Colonic mucosa (tissue), 4 donors: ENCODE measurements around the gene PACS1. TPM values are rescaled to one million over a fixed set of nuclear protein-coding genes. Genes with fewer than 3 reads are reported as not detected.

ENCODE experiments used
- DNase-seq: peaks from one replicate; pipeline ENCODE4 v3.0.0-alpha.2; 2020
- H3K27ac ChIP-seq: fragments of 200-600 bp; one replicate; pipeline ENCODE4 v1.8.0; 2021
- H3K27me3 ChIP-seq: fragments of 200-600 bp; one replicate; pipeline ENCODE4 v1.8.0; 2021
- H3K36me3 ChIP-seq: fragments of 200-600 bp; one replicate; pipeline ENCODE4 v1.8.0; 2021
- H3K4me1 ChIP-seq: fragments of 200-600 bp; one replicate; pipeline ENCODE4 v1.8.0; 2021; ENCODE audit warnings: mild to moderate bottlenecking
- H3K4me3 ChIP-seq: fragments of 200-600 bp; one replicate; pipeline ENCODE4 v1.8.0; 2021
- H3K9ac ChIP-seq, 2 donors: one replicate each; pipeline ENCODE4 v1.7.0; 2013; ENCODE audit warnings: control low read depth in 2 of 2, low read depth in 2 of 2, low read length in 2 of 2
- H3K9me3 ChIP-seq: fragments of 200-600 bp; one replicate; pipeline ENCODE4 v1.8.0; 2021
- CTCF ChIP-seq: fragments of 200-600 bp; IDR thresholded peaks from one replicate; pipeline ENCODE4 v1.8.0; 2022; ENCODE audit warnings: antibody characterized with exemption, mild to moderate bottlenecking
- intact Hi-C: fragments of 100-400 bp; cut with DNase I; formaldehyde crosslinking; loops from one replicate; pipeline ENCODE4 v1.14.1; 2022
- total RNA-seq, 2 donors: library from RNA; stranded (reverse); fragmentation: NEBNext Ultra II Directional in 1 of 2; extraction: Animal tissue kit (Norgen Biotek cat#: 25700) in 1 of 2; gene quantifications; one replicate each; pipeline ENCODE4 v1.2.1, GENCODE V29; 2021
- donor health status: healthy.
- donor health status: DM: no; HTN: no; CAD: no.
- donor health status: DM: no; HTN: no; CAD: no.

The PACS1 gene
- total RNA-seq, 2 donors from 2014 or later: 10.1 to 20.9 TPM

GRCh38 chr11:66032957-66033735, 36.9 kb upstream of the PACS1 start:
- no peak overlapping the region for H3K4me3 ChIP-seq
- TF ChIP-seq CTCF: no peak
- H3K36me3 ChIP-seq: no peaks in the 10 kb centered on the region
- no peak overlapping the region for H3K27ac ChIP-seq
- no peak overlapping the region for H3K9ac ChIP-seq
- no peaks in the 10 kb centered on the region for H3K27me3 ChIP-seq
- intact Hi-C loops: no loop called here
- no peaks in the 10 kb centered on the region for H3K4me1 ChIP-seq
- DNase-seq: no peak
- H3K9me3 ChIP-seq: no peaks in the 10 kb centered on the region

GRCh38 chr11:66035653-66036333, 34.3 kb upstream of the PACS1 start:
- Histone ChIP-seq H3K36me3 (no peaks in the 10 kb centered on the region), H3K9ac (no peak overlapping the region), H3K27me3 (no peaks in the 10 kb centered on the region), H3K9me3 (no peaks in the 10 kb centered on the region), H3K4me1 (no peaks in the 10 kb centered on the region), H3K27ac (no peak overlapping the region), H3K4me3 (no peak overlapping the region)
- no peak for TF ChIP-seq CTCF
- no peak for DNase-seq
- intact Hi-C loops: no loop called here

- Histone ChIP-seq H3K4me3 (no peak overlapping the region), H3K9me3 (no peaks in the 10 kb centered on the region), H3K27me3 (no peaks in the 10 kb centered on the region), H3K4me1 (no peaks in the 10 kb centered on the region), H3K9ac (no peak overlapping the region), H3K27ac (no peak overlapping the region), H3K36me3 (no peaks in the 10 kb centered on the region)
- no peak for TF ChIP-seq CTCF
- DNase-seq: no peak
- intact Hi-C loops: no loop called here
These were observed 33.8 kb upstream of the PACS1 start for GRCh38 chr11:66036334-66036710.

- H3K9me3 ChIP-seq: no peaks in the 10 kb centered on the region
- intact Hi-C loops: no loop called here
- H3K27ac ChIP-seq: no peak overlapping the region
- no peaks in the 10 kb centered on the region for H3K4me1 ChIP-seq
- no peaks in the 10 kb centered on the region for H3K27me3 ChIP-seq
- DNase-seq: no peak
- TF ChIP-seq CTCF: no peak
- H3K9ac ChIP-seq: no peak overlapping the region
- H3K4me3 ChIP-seq: no peak overlapping the region
- no peaks in the 10 kb centered on the region for H3K36me3 ChIP-seq
These were observed 32.7 kb upstream of the PACS1 start for GRCh38 chr11:66037327-66037726.

- no peak overlapping the region for H3K4me3 ChIP-seq
- no peaks in the 10 kb centered on the region for H3K9me3 ChIP-seq
- no peaks in the 10 kb centered on the region for H3K36me3 ChIP-seq
- intact Hi-C loops: no loop called here
- no peak overlapping the region for H3K9ac ChIP-seq
- TF ChIP-seq CTCF: no peak
- no peaks in the 10 kb centered on the region for H3K27me3 ChIP-seq
- H3K27ac ChIP-seq: no peak overlapping the region
- no peak for DNase-seq
- no peaks in the 10 kb centered on the region for H3K4me1 ChIP-seq
These were observed 30.3 kb upstream of the PACS1 start for GRCh38 chr11:66039765-66040164.
